ENCODE results near the gene GMDS. TPM values are rescaled to one million over a fixed set of nuclear protein-coding genes. Genes with fewer than 3 reads are reported as not detected.

GMDS gene
- total and polyA plus RNA-seq, 2 experiments from 2014 or later: 30.1 to 36.5 TPM

DNA sequence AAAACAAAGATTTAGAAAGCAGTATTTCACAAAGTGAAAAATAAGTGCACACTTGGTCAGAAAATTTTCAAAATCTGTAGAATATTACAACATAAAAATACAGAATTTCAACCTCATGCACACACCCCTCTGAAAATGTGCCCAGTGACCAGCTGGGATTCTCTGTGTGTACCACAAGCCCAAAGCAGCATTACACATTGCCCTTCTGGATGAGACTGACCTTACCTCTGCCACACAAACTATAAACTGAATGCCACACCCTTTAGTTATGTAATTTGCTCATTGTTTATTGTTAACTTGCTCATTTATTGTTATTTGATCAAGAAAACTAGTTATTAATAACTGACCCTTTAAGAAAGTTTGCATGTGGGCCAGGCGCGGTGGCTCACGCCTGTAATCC lies 332.7 kb downstream of the GMDS start (continued):
- TF ChIP-seq, protein P1, sequence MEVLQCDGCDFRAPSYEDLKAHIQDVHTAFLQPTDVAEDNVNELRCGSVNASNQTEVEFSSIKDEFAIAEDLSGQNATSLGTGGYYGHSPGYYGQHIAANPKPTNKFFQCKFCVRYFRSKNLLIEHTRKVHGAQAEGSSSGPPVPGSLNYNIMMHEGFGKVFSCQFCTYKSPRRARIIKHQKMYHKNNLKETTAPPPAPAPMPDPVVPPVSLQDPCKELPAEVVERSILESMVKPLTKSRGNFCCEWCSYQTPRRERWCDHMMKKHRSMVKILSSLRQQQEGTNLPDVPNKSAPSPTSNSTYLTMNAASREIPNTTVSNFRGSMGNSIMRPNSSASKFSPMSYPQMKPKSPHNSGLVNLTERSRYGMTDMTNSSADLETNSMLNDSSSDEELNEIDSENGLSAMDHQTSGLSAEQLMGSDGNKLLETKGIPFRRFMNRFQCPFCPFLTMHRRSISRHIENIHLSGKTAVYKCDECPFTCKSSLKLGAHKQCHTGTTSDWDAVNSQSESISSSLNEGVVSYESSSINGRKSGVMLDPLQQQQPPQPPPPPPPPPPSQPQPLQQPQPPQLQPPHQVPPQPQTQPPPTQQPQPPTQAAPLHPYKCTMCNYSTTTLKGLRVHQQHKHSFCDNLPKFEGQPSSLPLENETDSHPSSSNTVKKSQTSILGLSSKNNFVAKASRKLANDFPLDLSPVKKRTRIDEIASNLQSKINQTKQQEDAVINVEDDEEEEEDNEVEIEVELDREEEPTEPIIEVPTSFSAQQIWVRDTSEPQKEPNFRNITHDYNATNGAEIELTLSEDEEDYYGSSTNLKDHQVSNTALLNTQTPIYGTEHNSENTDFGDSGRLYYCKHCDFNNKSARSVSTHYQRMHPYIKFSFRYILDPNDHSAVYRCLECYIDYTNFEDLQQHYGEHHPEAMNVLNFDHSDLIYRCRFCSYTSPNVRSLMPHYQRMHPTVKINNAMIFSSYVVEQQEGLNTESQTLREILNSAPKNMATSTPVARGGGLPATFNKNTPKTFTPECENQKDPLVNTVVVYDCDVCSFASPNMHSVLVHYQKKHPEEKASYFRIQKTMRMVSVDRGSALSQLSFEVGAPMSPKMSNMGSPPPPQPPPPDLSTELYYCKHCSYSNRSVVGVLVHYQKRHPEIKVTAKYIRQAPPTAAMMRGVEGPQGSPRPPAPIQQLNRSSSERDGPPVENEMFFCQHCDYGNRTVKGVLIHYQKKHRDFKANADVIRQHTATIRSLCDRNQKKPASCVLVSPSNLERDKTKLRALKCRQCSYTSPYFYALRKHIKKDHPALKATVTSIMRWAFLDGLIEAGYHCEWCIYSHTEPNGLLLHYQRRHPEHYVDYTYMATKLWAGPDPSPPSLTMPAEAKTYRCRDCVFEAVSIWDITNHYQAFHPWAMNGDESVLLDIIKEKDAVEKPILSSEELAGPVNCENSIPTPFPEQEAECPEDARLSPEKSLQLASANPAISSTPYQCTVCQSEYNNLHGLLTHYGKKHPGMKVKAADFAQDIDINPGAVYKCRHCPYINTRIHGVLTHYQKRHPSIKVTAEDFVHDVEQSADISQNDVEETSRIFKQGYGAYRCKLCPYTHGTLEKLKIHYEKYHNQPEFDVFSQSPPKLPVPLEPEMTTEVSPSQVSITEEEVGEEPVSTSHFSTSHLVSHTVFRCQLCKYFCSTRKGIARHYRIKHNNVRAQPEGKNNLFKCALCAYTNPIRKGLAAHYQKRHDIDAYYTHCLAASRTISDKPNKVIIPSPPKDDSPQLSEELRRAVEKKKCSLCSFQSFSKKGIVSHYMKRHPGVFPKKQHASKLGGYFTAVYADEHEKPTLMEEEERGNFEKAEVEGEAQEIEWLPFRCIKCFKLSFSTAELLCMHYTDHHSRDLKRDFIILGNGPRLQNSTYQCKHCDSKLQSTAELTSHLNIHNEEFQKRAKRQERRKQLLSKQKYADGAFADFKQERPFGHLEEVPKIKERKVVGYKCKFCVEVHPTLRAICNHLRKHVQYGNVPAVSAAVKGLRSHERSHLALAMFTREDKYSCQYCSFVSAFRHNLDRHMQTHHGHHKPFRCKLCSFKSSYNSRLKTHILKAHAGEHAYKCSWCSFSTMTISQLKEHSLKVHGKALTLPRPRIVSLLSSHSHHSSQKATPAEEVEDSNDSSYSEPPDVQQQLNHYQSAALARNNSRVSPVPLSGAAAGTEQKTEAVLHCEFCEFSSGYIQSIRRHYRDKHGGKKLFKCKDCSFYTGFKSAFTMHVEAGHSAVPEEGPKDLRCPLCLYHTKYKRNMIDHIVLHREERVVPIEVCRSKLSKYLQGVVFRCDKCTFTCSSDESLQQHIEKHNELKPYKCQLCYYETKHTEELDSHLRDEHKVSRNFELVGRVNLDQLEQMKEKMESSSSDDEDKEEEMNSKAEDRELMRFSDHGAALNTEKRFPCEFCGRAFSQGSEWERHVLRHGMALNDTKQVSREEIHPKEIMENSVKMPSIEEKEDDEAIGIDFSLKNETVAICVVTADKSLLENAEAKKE (CRISPR knock-in tag; IDR thresholded peaks at IDR 0.05): no peak

DNA sequence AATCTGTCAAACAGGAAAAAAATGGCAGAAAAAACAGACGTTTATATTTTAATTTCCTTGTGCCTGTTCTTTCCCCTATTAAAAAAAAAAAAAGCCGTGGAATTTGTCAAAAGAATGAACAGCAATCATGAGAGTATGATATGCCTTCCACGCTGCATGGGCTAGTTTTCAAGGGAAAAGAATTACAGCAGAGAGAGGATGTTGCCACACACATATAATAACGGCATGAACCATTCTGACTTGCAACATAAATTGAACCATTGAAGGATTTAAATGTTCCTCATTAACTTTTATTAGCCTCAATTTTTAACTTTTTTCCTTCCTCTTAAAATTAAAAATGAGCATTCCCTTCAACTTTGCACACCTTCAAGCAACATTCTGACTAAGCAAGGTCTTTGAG lies 333.9 kb downstream of the GMDS start:
- no peak for DNase-seq (ENCODE audit: low spot score)
- Histone ChIP-seq H3K4me1 (ENCODE audit: insufficient read depth) (peaks cover 15% of the 10 kb centered on the region), H3K79me2 (replicated peaks; ENCODE audit: insufficient read depth) (no peaks in the 10 kb centered on the region), H3K36me3 (ENCODE audit: insufficient read depth) (no peaks in the 10 kb centered on the region; the same call in 1 of the 2 replicates), H2AFZ (no peak overlapping the region), H3K4me2 (no peak overlapping the region), H3K27ac (ENCODE audit: low read depth) (no peak overlapping the region), H3F3A (replicated peaks; ENCODE audit: low read depth) (no peaks in the 10 kb centered on the region), H4K20me1 (replicated peaks; ENCODE audit: insufficient read depth) (no peaks in the 10 kb centered on the region), H3K27me3 (ENCODE audit: insufficient read depth) (no peaks in the 10 kb centered on the region), H3K4me3 (no peak overlapping the region), H3K9me2 (ENCODE audit: insufficient read depth) (no peaks in the 10 kb centered on the region)
- no peak overlapping the region for H3K4me3 Mint-ChIP-seq
- no peaks in the 10 kb centered on the region for H3K9me3 Mint-ChIP-seq
- peaks cover 27% of the 10 kb centered on the region for H3K4me1 Mint-ChIP-seq
- no peaks in the 10 kb centered on the region for H3K36me3 Mint-ChIP-seq (ENCODE audit: low read depth)
- peaks cover 2% of the 10 kb centered on the region for H3K27me3 Mint-ChIP-seq (ENCODE audit: insufficient read depth, low read depth, poor library complexity)
- H3K27ac Mint-ChIP-seq: no peak overlapping the region
- ATAC-seq: no peak
- no peak for TF ChIP-seq POLR2AphosphoS5 (IDR thresholded peaks at IDR 0.05; ENCODE audit: low read depth)
- TF ChIP-seq EZH2phosphoT487 (IDR thresholded peaks at IDR 0.05; ENCODE audit: unreplicated experiment): no peak
- TF ChIP-seq JUNB (IDR thresholded peaks at IDR 0.05; ENCODE audit: unreplicated experiment): no peak
- TF ChIP-seq, protein P2, sequence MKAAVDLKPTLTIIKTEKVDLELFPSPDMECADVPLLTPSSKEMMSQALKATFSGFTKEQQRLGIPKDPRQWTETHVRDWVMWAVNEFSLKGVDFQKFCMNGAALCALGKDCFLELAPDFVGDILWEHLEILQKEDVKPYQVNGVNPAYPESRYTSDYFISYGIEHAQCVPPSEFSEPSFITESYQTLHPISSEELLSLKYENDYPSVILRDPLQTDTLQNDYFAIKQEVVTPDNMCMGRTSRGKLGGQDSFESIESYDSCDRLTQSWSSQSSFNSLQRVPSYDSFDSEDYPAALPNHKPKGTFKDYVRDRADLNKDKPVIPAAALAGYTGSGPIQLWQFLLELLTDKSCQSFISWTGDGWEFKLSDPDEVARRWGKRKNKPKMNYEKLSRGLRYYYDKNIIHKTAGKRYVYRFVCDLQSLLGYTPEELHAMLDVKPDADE (IDR thresholded peaks at IDR 0.05): no peak
- TF ChIP-seq STAT1 (IDR thresholded peaks at IDR 0.05; ENCODE audit: unreplicated experiment): no peak
- no peak for TF ChIP-seq ZNF331 (CRISPR knock-in tag; IDR thresholded peaks at IDR 0.05; ENCODE audit: low read depth)
- no peak for TF ChIP-seq ZNF114 (CRISPR knock-in tag; IDR thresholded peaks at IDR 0.05)
- TF ChIP-seq EZH2 (IDR thresholded peaks at IDR 0.05; ENCODE audit: low read depth, unreplicated experiment): no peak
- TF ChIP-seq, protein P3, sequence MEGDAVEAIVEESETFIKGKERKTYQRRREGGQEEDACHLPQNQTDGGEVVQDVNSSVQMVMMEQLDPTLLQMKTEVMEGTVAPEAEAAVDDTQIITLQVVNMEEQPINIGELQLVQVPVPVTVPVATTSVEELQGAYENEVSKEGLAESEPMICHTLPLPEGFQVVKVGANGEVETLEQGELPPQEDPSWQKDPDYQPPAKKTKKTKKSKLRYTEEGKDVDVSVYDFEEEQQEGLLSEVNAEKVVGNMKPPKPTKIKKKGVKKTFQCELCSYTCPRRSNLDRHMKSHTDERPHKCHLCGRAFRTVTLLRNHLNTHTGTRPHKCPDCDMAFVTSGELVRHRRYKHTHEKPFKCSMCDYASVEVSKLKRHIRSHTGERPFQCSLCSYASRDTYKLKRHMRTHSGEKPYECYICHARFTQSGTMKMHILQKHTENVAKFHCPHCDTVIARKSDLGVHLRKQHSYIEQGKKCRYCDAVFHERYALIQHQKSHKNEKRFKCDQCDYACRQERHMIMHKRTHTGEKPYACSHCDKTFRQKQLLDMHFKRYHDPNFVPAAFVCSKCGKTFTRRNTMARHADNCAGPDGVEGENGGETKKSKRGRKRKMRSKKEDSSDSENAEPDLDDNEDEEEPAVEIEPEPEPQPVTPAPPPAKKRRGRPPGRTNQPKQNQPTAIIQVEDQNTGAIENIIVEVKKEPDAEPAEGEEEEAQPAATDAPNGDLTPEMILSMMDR (conservative IDR thresholded peaks at IDR 0.05; ENCODE audit: low read depth in 2 of 2): no peak
